Measurements from ENCODE around the gene CCL25.

Gene CCL25

GRCh38 chr19:8109455-8109854 is 56.9 kb downstream of the CCL25 start:
- H3K27ac ChIP-seq = no peak overlapping the region
- TF ChIP-seq CTCF (conservative IDR thresholded peaks at IDR 0.05) = no peak

GRCh38 chr19:8109890-8110662 is 57.5 kb downstream of the CCL25 start:
- TF ChIP-seq CTCF (conservative IDR thresholded peaks at IDR 0.05) = no peak

GRCh38 chr19:8110931-8111330 is 58.4 kb downstream of the CCL25 start:
- TF ChIP-seq CTCF (conservative IDR thresholded peaks at IDR 0.05) = no peak
- no peak overlapping the region for H3K27ac ChIP-seq

More at GRCh38 chr19:8109890-8110662, 57.5 kb downstream of the CCL25 start:
- H3K27ac ChIP-seq = no peak overlapping the region

GRCh38 chr19:8111376-8111775 is 58.8 kb downstream of the CCL25 start:
- no peak overlapping the region for H3K27ac ChIP-seq
- no peak for TF ChIP-seq CTCF (conservative IDR thresholded peaks at IDR 0.05)

Data from VCaP (cell line).